Measurements from ENCODE around the gene SRP14.

Gene SRP14

DNA sequence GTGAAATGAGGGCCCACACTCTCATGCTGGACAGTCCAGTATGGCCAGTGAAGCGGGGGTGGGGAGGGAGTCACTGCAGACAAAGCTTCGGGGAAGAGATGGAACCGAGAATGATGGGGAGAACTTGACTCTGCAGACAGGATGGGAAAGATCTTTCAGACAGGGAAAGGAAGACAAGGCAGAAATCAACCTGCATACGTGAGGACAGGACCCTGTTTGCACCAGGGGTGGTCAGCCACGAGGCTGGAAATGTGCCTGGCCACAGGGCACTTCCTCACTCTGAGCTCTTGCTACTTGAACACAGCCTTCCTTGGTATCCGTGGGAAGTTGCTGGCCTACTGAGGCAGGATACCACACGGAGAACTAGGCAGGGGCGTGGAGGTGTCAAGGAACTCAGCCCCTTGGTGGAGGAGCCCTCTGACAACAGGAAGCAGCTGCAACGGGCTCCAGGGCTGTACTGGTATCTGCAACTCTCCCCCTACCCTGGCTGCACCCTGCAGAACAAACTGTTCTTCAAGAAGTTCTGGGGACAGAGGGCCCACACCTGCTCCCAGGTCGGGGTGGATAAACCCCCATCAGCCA lies 9.3 kb upstream of the SRP14 start:
- Histone ChIP-seq H3K27me3 (ENCODE audit: insufficient read depth, low read length) (no peaks in the 10 kb centered on the region), H3K4me1 (ENCODE audit: control insufficient read depth, insufficient read depth, low read length, unreplicated experiment) (peaks cover 31% of the 10 kb centered on the region), H3K36me3 (ENCODE audit: insufficient read depth, low read length) (no peaks in the 10 kb centered on the region), H3K79me2 (ENCODE audit: control insufficient read depth, insufficient read depth, low read length, unreplicated experiment) (no peaks in the 10 kb centered on the region), H3K27ac (ENCODE audit: low read depth, low read length) (peak overlapping the region; percentile 84), H2AFZ (ENCODE audit: low read length, unreplicated experiment) (no peak overlapping the region), H3K4me3 (ENCODE audit: low read depth, low read length) (no peak overlapping the region)

DNA sequence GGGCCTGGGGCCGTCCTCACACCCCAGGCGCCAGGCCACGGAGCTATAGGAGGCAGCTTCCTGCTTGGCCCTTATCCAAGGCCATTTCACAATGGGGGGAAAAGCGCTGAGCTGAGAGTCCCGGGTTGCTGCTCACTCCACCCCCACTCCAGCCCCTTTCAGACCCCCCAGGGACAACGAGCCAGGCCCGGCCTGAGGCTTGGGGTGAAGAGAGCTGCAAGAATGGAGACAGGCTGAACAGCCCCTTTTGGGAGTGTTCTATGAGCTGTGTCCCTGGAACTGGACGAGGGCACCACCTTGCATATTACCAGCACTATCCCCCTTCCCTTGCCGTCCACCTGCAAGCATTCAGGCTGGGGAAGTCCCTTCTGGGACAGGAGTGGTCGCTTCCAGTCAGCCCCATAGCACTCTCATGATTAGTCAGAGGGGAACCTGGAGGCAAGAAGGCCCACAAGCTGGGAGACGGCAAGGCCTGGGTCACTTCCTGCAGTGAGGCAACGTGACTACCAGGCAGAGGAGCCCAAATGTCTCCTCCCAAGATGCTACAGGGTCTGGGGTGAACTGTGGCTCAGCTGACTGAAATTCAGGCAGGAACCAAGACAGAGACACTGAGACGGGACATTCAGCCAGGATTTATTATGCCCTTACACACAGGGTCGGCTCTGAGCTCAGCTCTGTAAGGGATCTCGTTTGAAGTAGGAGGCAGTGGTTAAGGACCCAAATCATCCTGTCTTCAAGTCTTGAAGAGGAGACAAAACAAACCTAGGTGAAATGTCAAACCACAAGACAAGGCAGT lies 8.6 kb upstream of the SRP14 start:
- Histone ChIP-seq H3K4me3 (ENCODE audit: low read depth, low read length) (peak overlapping the region; percentile 33; the same call in 1 of the 2 replicates), H2AFZ (ENCODE audit: low read length, unreplicated experiment) (no peak overlapping the region), H3K36me3 (ENCODE audit: insufficient read depth, low read length) (no peaks in the 10 kb centered on the region), H3K79me2 (ENCODE audit: control insufficient read depth, insufficient read depth, low read length, unreplicated experiment) (no peaks in the 10 kb centered on the region), H3K27ac (ENCODE audit: low read depth, low read length) (peak overlapping the region; percentile 84), H3K4me1 (ENCODE audit: control insufficient read depth, insufficient read depth, low read length, unreplicated experiment) (peaks cover 31% of the 10 kb centered on the region), H3K27me3 (ENCODE audit: insufficient read depth, low read length) (no peaks in the 10 kb centered on the region)

- no peak overlapping the region for H2AFZ ChIP-seq (ENCODE audit: low read length, unreplicated experiment)
- no peaks in the 10 kb centered on the region for H3K36me3 ChIP-seq (ENCODE audit: insufficient read depth, low read length)
- H3K27ac ChIP-seq (ENCODE audit: low read depth, low read length), result peak overlapping the region; percentile 84
- H3K79me2 ChIP-seq (ENCODE audit: control insufficient read depth, insufficient read depth, low read length, unreplicated experiment), result no peaks in the 10 kb centered on the region
- peaks cover 31% of the 10 kb centered on the region for H3K4me1 ChIP-seq (ENCODE audit: control insufficient read depth, insufficient read depth, low read length, unreplicated experiment)
- H3K27me3 ChIP-seq (ENCODE audit: insufficient read depth, low read length), result no peaks in the 10 kb centered on the region
- H3K4me3 ChIP-seq (ENCODE audit: low read depth, low read length), result peak overlapping the region; percentile 33; the same call in 1 of the 2 replicates
These were observed 7.9 kb upstream of the SRP14 start for GRCh38 chr15:40046721-40047414.

DNA sequence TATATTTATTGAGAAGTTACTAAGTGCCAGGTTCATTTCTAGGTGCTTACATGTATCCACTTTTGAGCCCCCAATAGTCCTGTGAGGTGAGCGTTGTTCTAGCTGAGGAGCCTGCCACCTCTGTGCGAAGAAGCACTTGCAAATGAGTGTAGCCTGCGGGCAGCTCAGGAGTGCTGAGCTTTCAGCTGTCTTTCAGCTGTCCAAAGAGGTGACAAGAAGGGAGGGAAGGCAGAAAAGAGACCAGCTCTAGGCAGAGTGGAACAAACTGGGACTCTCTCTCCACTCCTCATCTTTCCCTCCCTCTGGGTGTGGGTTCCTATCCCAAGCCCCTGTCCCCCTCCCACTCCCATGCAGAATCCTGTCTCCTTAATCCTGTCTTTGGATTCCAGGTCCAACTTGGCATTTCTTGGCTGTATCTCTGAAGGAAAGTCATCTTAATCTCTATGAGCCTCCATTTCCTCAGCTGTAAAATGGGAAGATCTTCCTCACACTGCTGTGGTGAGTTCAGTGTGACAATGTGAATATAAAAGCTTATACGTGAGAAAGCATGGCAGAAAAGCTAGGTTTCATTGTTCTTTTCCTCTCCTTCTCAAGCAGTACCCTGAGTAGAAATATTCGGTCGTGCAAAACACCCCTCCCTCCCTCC lies 6.7 kb upstream of the SRP14 start:
- Histone ChIP-seq H3K36me3 (ENCODE audit: insufficient read depth, low read length) (no peaks in the 10 kb centered on the region), H3K4me1 (ENCODE audit: control insufficient read depth, insufficient read depth, low read length, unreplicated experiment) (peaks cover 31% of the 10 kb centered on the region), H3K27ac (ENCODE audit: low read depth, low read length) (no peak overlapping the region), H2AFZ (ENCODE audit: low read length, unreplicated experiment) (no peak overlapping the region), H3K27me3 (ENCODE audit: insufficient read depth, low read length) (no peaks in the 10 kb centered on the region), H3K4me3 (ENCODE audit: low read depth, low read length) (no peak overlapping the region), H3K79me2 (ENCODE audit: control insufficient read depth, insufficient read depth, low read length, unreplicated experiment) (peaks cover 6% of the 10 kb centered on the region)

DNA sequence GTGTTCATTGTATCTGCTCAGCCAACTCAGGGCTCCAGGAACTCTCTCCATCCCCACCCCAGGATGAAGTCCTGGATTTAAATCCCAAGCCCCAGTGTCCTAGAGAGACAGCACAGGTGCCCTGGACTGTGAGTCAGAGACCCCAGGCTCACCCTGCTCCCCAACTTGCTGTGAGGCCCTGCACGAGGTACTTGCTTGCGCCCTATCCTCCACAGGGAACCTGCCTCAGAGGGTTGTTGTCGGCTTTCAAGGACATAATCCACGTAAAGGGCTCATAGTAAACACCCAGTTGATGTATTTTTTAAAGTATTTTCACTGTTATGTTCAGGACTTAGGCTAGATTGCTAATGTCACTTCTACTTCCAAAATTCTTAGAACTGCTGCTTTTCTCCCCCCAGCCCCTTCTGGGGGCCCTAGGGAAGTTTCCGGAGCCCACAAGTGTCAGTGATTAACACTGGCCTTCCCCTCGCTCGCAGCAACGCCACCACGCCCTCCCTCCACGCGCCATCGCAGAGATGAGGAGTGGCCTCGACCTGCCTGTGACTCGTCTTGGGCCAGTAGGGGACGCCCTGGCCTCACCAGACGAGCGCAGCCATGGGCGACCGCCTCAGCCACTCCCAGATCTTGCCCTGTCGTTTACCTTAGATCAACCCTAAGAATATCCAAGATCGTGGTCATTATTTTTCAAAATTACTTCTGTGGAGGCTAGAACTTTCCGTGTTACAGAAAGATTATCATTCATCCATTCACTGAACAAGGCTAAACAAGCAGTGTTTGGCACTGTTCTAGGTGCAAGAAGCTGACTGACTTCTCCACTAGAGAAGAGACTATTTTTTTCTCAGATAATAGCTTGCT lies 6.0 kb upstream of the SRP14 start:
- H3K27ac ChIP-seq (ENCODE audit: low read depth, low read length), result no peak overlapping the region
- H3K79me2 ChIP-seq (ENCODE audit: control insufficient read depth, insufficient read depth, low read length, unreplicated experiment), result peaks cover 14% of the 10 kb centered on the region
- peaks cover 37% of the 10 kb centered on the region for H3K4me1 ChIP-seq (ENCODE audit: control insufficient read depth, insufficient read depth, low read length, unreplicated experiment)
- no peaks in the 10 kb centered on the region for H3K27me3 ChIP-seq (ENCODE audit: insufficient read depth, low read length)
- no peak overlapping the region for H2AFZ ChIP-seq (ENCODE audit: low read length, unreplicated experiment)
- H3K36me3 ChIP-seq (ENCODE audit: insufficient read depth, low read length), result no peaks in the 10 kb centered on the region
- peak overlapping the region; percentile 13; the same call in 1 of the 2 replicates for H3K4me3 ChIP-seq (ENCODE audit: low read depth, low read length)

DNA sequence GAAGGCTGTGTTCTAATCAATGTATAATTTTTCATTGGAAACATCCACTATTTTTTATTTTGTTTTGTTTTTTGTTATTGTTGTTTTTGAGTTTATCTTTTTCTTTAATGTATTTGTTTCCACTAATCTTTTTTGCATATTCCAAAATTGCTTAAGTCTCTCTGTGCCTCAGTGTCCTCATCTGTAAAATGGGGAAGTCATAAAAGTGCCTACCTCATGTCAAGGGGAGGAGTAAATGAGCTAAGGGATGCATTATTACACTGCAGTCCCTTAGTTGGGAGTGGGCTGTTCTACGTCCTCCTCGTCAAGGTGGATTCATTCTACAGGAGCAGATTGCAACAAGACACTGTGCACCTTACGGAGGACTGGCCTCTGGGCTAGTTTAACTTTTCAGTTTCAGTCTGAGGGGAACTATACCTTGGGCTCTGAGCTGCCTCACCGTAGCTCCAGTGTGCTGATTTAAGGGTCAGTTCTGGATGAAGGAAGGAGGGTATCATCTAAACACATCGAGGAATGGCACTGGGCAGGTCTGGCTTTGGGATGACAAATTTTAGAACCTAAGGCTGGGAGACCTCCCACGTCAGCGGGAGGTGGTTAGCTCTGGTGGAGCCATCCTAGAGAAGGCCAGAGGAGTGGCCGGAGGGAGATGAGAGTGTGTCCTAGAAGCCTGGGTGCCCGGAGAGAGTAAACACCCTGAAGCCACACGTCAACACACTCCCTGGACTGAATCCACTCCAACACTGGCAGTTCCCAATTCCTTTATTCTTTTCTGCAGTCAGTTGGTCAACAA lies 5.1 kb upstream of the SRP14 start:
- H3K4me1 ChIP-seq (ENCODE audit: control insufficient read depth, insufficient read depth, low read length, unreplicated experiment), result peaks cover 38% of the 10 kb centered on the region

GRCh38 chr15:40042791-40043320 lies 3.9 kb upstream of the SRP14 start:
- Histone ChIP-seq H3K27me3 (ENCODE audit: insufficient read depth, low read length) (no peaks in the 10 kb centered on the region), H3K36me3 (ENCODE audit: insufficient read depth, low read length) (no peaks in the 10 kb centered on the region), H3K4me1 (ENCODE audit: control insufficient read depth, insufficient read depth, low read length, unreplicated experiment) (peaks cover 32% of the 10 kb centered on the region), H3K4me3 (ENCODE audit: low read depth, low read length) (no peak overlapping the region), H3K79me2 (ENCODE audit: control insufficient read depth, insufficient read depth, low read length, unreplicated experiment) (peaks cover 31% of the 10 kb centered on the region), H3K27ac (ENCODE audit: low read depth, low read length) (no peak overlapping the region), H2AFZ (ENCODE audit: low read length, unreplicated experiment) (no peak overlapping the region)

More for the DNA sequence above, 5.1 kb upstream of the SRP14 start:
- H3K27ac ChIP-seq (ENCODE audit: low read depth, low read length), result no peak overlapping the region
- H3K36me3 ChIP-seq (ENCODE audit: insufficient read depth, low read length), result no peaks in the 10 kb centered on the region
- H3K4me3 ChIP-seq (ENCODE audit: low read depth, low read length), result no peak overlapping the region
- H3K79me2 ChIP-seq (ENCODE audit: control insufficient read depth, insufficient read depth, low read length, unreplicated experiment), result peaks cover 18% of the 10 kb centered on the region
- no peaks in the 10 kb centered on the region for H3K27me3 ChIP-seq (ENCODE audit: insufficient read depth, low read length)
- H2AFZ ChIP-seq (ENCODE audit: low read length, unreplicated experiment), result no peak overlapping the region

- no peak overlapping the region for H3K4me3 ChIP-seq (ENCODE audit: low read depth, low read length)
- H2AFZ ChIP-seq (ENCODE audit: low read length, unreplicated experiment), result no peak overlapping the region
- peaks cover 27% of the 10 kb centered on the region for H3K4me1 ChIP-seq (ENCODE audit: control insufficient read depth, insufficient read depth, low read length, unreplicated experiment)
- peaks cover 15% of the 10 kb centered on the region for H3K36me3 ChIP-seq (ENCODE audit: insufficient read depth, low read length)
- peaks cover 41% of the 10 kb centered on the region for H3K79me2 ChIP-seq (ENCODE audit: control insufficient read depth, insufficient read depth, low read length, unreplicated experiment)
- H3K27ac ChIP-seq (ENCODE audit: low read depth, low read length), result no peak overlapping the region
- no peaks in the 10 kb centered on the region for H3K27me3 ChIP-seq (ENCODE audit: insufficient read depth, low read length)
These were observed 1.8 kb upstream of the SRP14 start for GRCh38 chr15:40040770-40041169.

DNA sequence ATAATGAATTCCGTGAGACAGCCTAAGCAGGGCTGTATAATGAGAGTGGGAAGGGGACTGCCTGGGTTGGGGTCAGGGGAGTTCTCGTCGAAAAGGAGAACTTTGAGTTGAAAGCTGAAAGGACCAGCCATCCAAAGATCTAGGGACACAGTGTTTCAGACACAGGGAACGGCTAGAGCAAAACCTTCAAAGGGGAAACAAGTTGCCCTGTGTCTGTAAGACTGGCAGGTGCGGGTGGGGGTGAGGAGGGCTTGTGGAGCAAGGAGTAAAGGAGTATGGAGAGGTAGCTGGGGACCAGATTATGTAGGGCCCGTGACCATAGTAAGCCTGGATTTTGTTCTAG lies 1.3 kb upstream of the SRP14 start:
- H2AFZ ChIP-seq (ENCODE audit: low read length, unreplicated experiment), result no peak overlapping the region
- peaks cover 27% of the 10 kb centered on the region for H3K4me1 ChIP-seq (ENCODE audit: control insufficient read depth, insufficient read depth, low read length, unreplicated experiment)
- no peaks in the 10 kb centered on the region for H3K27me3 ChIP-seq (ENCODE audit: insufficient read depth, low read length)
- H3K36me3 ChIP-seq (ENCODE audit: insufficient read depth, low read length), result peaks cover 19% of the 10 kb centered on the region
- no peak overlapping the region for H3K27ac ChIP-seq (ENCODE audit: low read depth, low read length)
- H3K4me3 ChIP-seq (ENCODE audit: low read depth, low read length), result peak overlapping the region; percentile 85
- H3K79me2 ChIP-seq (ENCODE audit: control insufficient read depth, insufficient read depth, low read length, unreplicated experiment), result peaks cover 41% of the 10 kb centered on the region
